Lung (tissue), 12 donors: ENCODE results near the gene CYTH2. TPM values are rescaled to one million over a fixed set of nuclear protein-coding genes. Genes with fewer than 3 reads are reported as not detected.
A peak's percentile ranks its signal among the peaks of the same experiment; 100 is the strongest.

Experiments
- ATAC-seq: fragments of 200-7000 bp; cut with Tn5 transposase; one replicate; pipeline ENCODE4 v1.9.1; 2020; ENCODE audit warnings: moderate number of reproducible peaks; ENCODE audit not compliant: insufficient read depth, low FRiP score
- DNase-seq, 3 donors: peaks; one replicate each; pipeline ENCODE4 v3.0.0-alpha.2; 2013 to 2017
- H3K27ac ChIP-seq, 2 donors: one replicate each; pipeline ENCODE4 v1.5.1; 2013; ENCODE audit warnings: mild to moderate bottlenecking in 2 of 2, moderate library complexity in 2 of 2, control low read depth in 1 of 2, inconsistent platforms in 1 of 2, low read depth in 1 of 2, low read length in 1 of 2
- H3K27me3 ChIP-seq, 3 donors: one replicate each; pipeline ENCODE4 v1.5.1; 2013; ENCODE audit warnings: low read length in 2 of 3; ENCODE audit not compliant: control insufficient read depth in 3 of 3, insufficient read depth in 3 of 3
- H3K36me3 ChIP-seq, 4 donors: one replicate each; pipeline ENCODE4 v1.5.1; 2013; ENCODE audit warnings: low read length in 4 of 4, mild to moderate bottlenecking in 1 of 4, moderate library complexity in 1 of 4; ENCODE audit not compliant: control insufficient read depth in 4 of 4, insufficient read depth in 4 of 4
- H3K4me1 ChIP-seq, 5 donors: one replicate each; pipeline ENCODE4 v1.5.1; 2013; ENCODE audit warnings: low read length in 5 of 5, mild to moderate bottlenecking in 2 of 5, moderate library complexity in 1 of 5; ENCODE audit not compliant: control insufficient read depth in 5 of 5, insufficient read depth in 5 of 5
- H3K4me3 ChIP-seq: one replicate; pipeline ENCODE4 v1.5.1; 2013; ENCODE audit warnings: mild to moderate bottlenecking, control low read depth, moderate library complexity
- H3K9ac ChIP-seq, 2 donors: one replicate each; pipeline ENCODE4 v1.5.1; 2013; ENCODE audit warnings: low read length in 2 of 2, control low read depth in 1 of 2; ENCODE audit not compliant: insufficient read depth in 1 of 2
- H3K9me3 ChIP-seq, 4 donors: one replicate each; pipeline ENCODE4 v1.5.1; 2013; ENCODE audit warnings: low read length in 3 of 4, mild to moderate bottlenecking in 1 of 4, moderate library complexity in 1 of 4; ENCODE audit not compliant: control insufficient read depth in 4 of 4, insufficient read depth in 3 of 4
- CTCF ChIP-seq: IDR thresholded peaks from 2 replicates; pipeline ENCODE4 v1.5.1; 2012; ENCODE audit warnings: mild to moderate bottlenecking; ENCODE audit errors: control extremely low read depth, extremely low read depth
- WGBS, 2 donors: extraction: QIAGEN DNeasy Blood & Tissue Kit; methylation state at CpG; one replicate each; pipeline ENCODE4 v1.1.7; 2013; 5-methylcytosine and 5-hydroxymethylcytosine counted together
- polyA plus RNA-seq, 2 donors: library from polyadenylated mRNA; stranded (reverse); fragments of 200-250 nt; gene quantifications; one replicate each; pipeline ENCODE4 v1.2.1, GENCODE V29; 2013
- total RNA-seq, 2 donors: library from RNA; depleted of rRNA in 1 of 2; stranded (reverse); fragments of >200 nt in 1 of 2; gene quantifications; one replicate each; pipeline ENCODE4 v1.2.1, GENCODE V29; 2014 to 2021
- donor health status: control.
- donor health status: control.
- donor health status: Bipolar disorder and iron deficiency.
- donor health status: healthy.
- donor health status: DM: yes; HTN: yes; CAD: no.

The CYTH2 gene
- total and polyA plus RNA-seq, 4 donors = 44.1 to 72.5 (median 49.2) TPM

DNA sequence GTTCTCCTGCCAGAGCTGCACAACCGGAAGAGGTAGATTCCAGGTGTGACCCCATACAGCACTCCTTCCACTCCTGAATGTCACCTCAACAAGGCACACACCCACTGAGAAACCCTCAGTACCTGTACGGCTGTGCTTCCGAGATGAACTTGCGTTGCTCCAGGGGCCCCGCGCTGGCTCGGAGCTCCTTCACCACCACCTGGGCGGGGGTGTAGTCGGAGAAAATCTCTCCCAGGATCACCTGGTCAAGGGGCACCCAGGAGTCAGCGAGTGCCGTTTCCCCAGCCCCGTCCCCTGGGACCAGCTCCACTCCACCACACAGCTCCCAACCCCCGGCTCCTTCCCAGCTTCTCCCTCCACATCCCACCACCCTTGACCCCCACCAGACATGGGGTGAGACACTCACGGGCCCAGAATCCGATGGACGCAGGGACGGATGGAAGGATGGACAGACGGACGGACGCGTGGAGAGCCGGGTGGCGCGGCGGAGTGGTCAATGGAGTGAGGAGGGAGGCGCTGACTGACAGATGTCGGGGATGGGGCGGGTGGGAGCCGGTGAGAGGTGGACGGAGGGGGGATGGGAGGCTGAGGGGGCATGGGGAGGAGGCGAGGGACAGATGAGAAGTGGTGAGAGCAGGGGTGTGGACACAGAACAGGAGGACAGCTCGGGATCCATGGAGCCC is 39.7 kb downstream of the CYTH2 start:
- no peak for TF ChIP-seq CTCF
- peaks cover 0 to 25% (median 21%) of the 10 kb centered on the region in 3 donors for H3K27me3 ChIP-seq
- no peak overlapping the region for H3K27ac ChIP-seq
- 79 to 84% methylated on average over 32 of the region's 32 CpGs for WGBS, 2 donors
- DNase-seq (no peak), ATAC-seq (no peak)
- no peaks in the 10 kb centered on the region for H3K36me3 ChIP-seq
- no peak overlapping the region for H3K9ac ChIP-seq
- peaks cover 0 to 8% (median 0%) of the 10 kb centered on the region in 5 donors for H3K4me1 ChIP-seq
- no peak overlapping the region for H3K4me3 ChIP-seq
- peaks cover 0 to 5% (median 0%) of the 10 kb centered on the region in 4 donors for H3K9me3 ChIP-seq

GRCh38 chr19:48509467-48510194 is 40.5 kb downstream of the CYTH2 start:
- Histone ChIP-seq H3K27ac (no peak overlapping the region), H3K36me3 (no peaks in the 10 kb centered on the region), H3K4me1 (peaks cover 0 to 10% (median 0%) of the 10 kb centered on the region in 5 donors), H3K9me3 (peaks cover 0 to 5% (median 0%) of the 10 kb centered on the region in 4 donors), H3K4me3 (no peak overlapping the region), H3K27me3 (peaks cover 0 to 27% (median 21%) of the 10 kb centered on the region in 3 donors), H3K9ac (no peak overlapping the region)
- WGBS, 2 donors = 81% methylated on average over 12 of the region's 12 CpGs
- no peak for TF ChIP-seq CTCF
- no peak for ATAC-seq
- no peak for DNase-seq

GRCh38 chr19:48510421-48511268 is 41.5 kb downstream of the CYTH2 start:
- no peak overlapping the region for H3K4me3 ChIP-seq
- WGBS, 2 donors = 14 to 15% methylated on average over 24 of the region's 24 CpGs
- peaks cover 0 to 5% (median 0%) of the 10 kb centered on the region in 4 donors for H3K9me3 ChIP-seq
- no peak overlapping the region for H3K9ac ChIP-seq
- ATAC-seq (peak; percentile 70), DNase-seq (peak; percentile 53 to 62 (median 58))
- TF ChIP-seq CTCF = no peak
- H3K27me3 ChIP-seq = peaks cover 0 to 27% (median 21%) of the 10 kb centered on the region in 3 donors
- no peaks in the 10 kb centered on the region for H3K36me3 ChIP-seq
- peaks cover 0 to 10% (median 0%) of the 10 kb centered on the region in 5 donors for H3K4me1 ChIP-seq
- no peak overlapping the region for H3K27ac ChIP-seq
